Left renal pelvis (tissue), 4 donors: ENCODE data around the gene KCNK17. TPM values are rescaled to one million over a fixed set of nuclear protein-coding genes. Genes with fewer than 3 reads are reported as not detected.
"Not testable (repeated sequence)": the region's sequence is repeated elsewhere in the genome, so short reads cannot be mapped to it uniquely, and the experiment has no call there.

Experiments
- DNase-seq, 4 donors: peaks; one replicate each; pipeline ENCODE4 v3.0.0-alpha.2; 2013; ENCODE audit warnings: low read depth in 4 of 4, low spot score in 3 of 4
- polyA plus RNA-seq, 4 donors: library from polyadenylated mRNA; unstranded; fragments of 120-200 nt; gene quantifications; one replicate each; pipeline ENCODE4 v1.2.1, GENCODE V29; 2013; ENCODE audit not compliant: insufficient read length in 4 of 4

KCNK17 gene
- polyA plus RNA-seq, 4 donors: 0.08 to 0.29 (median 0.15) TPM

DNA sequence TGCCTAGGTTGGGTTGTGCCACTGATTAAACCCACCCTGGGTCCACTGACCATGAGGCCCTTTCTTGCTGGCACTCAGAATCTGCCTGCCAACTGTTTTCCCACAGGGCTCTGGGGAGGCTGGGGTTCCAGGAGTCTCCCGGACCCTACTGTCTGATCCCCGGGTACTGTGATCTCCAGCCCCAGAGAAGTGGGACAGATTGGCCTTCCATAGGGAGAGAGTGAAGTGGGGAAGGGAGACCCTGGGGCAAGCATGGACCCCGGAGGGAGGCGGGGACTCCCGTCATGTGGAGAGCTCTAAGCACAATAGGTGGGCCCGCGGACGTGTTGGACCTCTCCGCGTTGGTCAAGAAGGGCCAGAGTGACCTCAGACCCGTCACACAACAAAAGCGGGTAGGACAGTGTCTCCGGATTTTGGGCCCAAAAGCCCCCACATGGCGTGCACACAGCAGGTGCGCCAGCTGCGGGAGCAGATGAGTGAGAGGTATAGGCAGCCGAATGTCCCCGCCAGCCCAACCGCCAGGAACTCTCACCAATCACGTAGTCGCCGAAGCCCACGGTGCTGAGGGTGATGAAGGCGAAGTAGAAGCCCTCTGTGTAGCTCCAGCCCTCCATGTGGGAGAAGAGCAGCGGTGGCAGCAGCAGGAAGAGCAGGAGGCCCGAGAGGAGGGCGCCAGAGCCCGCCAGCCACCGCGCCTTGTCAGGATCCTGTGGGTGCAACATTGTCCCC, 10.6 kb downstream of the KCNK17 start:
- no peak for DNase-seq

GRCh38 chr6:39302669-39303424, 11.4 kb downstream of the KCNK17 start:
- peak in 2 of 4 donors; percentile 34 to 62 for DNase-seq

GRCh38 chr6:39302011-39302410, 12.2 kb downstream of the KCNK17 start:
- no peak for DNase-seq

GRCh38 chr6:39301606-39302005, 12.6 kb downstream of the KCNK17 start:
- DNase-seq: no peak

- DNase-seq: no peak
Observed at GRCh38 chr6:39300739-39301138, 13.5 kb downstream of the KCNK17 start.

DNA sequence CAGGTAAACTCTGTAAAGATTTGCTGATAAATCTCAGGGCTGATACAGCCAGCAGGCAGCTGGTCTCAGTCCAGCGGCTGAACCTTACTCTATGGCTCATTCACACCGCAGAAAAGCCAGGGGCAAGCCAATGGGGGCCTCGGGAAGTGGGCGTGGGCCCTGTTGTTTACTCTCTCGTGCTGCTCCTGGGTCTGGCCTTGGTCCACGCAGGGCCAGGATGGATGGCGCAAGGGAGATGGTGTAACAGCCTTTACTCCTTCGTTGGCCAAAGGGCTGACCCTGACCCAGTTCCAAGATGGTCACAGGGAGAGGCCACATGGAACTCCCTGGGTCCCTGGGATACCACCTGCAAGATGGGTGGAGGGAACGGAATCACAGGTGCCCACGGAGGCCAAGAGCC, 16.2 kb downstream of the KCNK17 start:
- DNase-seq: no peak

- DNase-seq: no peak
Observed at GRCh38 chr6:39296745-39297640, 17.2 kb downstream of the KCNK17 start.

GRCh38 chr6:39295611-39296011, 18.6 kb downstream of the KCNK17 start:
- no peak for DNase-seq

DNA sequence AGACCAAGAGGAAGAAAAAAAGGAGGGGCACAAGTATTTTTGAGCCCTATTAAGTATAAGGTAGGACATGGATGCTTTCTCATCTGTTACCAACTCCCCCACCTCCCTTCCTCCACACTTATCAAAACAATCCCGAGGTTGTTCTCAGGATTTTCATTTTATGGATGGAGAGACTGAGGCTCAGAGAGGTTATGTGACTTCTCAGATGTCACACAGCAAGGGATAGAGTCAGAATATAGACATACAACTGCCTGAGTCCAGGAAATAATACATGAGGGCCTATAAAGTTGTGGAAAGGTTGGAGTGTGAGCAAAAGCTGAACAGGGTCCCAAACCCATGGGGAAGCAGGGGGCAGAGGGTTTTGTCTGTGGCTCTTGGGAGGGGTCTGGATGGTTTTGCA, 19.3 kb downstream of the KCNK17 start:
- DNase-seq: no peak

DNA sequence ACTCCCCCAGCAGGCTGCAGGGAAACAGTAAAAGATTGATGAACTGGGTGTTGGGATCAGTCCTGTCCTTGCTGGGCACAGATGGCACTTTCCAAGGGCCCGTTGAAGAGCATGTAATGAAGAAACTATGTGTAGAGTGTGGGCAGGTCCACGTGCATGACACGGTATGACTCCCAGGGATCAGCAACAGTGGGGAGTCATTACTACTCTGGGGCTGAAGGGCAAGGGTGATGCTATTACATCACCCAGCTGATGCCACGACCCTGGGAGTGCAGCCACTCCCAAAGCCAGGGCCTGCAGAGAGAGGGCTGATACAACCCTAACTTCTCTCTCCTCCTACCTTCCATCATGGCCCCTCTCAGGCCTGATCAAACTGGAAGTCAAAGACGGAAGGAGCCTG, 20.1 kb downstream of the KCNK17 start:
- DNase-seq: no peak

GRCh38 chr6:39292637-39293036, 21.6 kb downstream of the KCNK17 start:
- no peak for DNase-seq

DNA sequence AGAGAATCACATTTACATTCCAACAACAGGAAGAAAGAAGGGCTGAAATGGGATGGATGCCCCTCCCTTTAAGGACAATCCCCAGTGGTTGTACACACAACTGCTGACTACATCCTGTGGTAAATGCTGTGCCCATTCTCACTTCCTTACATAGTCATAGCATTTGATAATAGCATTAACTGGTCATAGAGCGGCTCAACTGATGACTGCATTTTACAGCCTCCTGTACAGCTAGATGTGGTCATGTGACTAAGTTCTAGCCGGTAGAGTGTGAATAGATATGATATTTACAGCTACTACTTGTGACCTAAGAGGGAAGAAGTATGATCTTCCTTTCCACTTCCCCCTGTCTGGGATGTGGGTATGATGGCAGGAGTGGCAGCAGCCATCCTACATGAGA, 24.7 kb downstream of the KCNK17 start:
- no peak for DNase-seq

- DNase-seq: no peak
Observed at GRCh38 chr6:39287601-39288000, 26.6 kb downstream of the KCNK17 start.

DNA sequence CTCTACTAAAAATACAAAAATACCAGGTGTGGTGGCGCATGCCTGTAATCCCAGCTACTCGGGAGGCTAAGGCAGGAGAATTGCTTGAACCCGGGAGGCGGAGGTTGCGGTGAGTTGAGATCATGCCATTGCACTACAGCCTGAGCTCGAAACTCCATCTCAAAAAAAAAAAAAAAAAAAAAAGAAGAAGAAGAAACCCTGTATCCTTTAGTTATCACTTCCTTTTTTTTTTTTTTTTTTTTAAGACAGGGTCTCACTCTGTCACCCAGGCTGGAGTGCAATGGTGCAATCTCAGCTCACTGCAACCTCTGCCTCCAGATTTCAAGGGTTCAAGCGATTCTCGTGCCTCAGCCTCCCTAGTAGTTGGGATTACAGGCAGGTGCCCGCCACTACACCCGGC, 27.6 kb downstream of the KCNK17 start:
- DNase-seq: not testable (repeated sequence)

DNA sequence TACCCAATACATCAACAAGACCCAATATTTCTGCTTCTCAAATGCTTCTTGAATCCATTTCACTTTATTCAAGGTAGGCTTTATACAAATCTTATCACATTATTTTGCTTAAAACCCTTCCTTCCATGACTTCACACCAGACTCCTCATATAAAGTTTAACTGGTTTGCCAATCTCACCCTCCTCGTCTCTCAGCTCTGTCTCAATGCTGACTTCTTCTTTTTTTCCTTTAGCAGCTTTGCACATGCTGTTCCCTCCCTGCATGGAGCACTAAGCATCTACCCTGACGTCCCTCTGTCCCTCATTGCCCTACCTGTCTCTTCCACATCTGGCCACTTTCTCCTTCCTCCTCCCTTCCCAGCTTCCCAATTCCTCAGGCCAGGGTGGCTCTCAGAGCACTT, 31.4 kb downstream of the KCNK17 start:
- no peak for DNase-seq

GRCh38 chr6:39281312-39281980, 32.8 kb downstream of the KCNK17 start:
- DNase-seq: no peak

- DNase-seq: no peak
Observed at GRCh38 chr6:39280247-39280731, 33.9 kb downstream of the KCNK17 start.

DNA sequence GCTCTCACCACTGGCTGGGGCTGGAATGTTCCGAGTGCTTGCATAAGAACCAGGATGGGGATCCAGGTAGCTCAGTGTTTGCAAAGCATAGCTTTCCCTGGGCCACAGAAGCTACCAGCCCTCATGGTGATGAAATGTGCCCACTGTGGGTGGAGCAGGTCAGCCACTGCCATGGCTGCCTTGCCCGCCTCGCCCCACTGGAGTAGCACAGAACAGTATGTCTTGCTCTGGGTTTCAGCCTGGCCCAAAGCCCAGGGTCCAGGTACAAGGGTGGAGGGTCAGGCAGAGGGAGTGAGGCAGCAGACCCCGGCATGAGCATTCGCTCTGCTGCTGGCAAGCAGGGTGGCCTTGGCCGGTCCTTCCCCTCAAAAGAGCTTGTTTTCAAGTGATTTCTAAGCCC, 34.7 kb downstream of the KCNK17 start:
- DNase-seq: no peak

DNA sequence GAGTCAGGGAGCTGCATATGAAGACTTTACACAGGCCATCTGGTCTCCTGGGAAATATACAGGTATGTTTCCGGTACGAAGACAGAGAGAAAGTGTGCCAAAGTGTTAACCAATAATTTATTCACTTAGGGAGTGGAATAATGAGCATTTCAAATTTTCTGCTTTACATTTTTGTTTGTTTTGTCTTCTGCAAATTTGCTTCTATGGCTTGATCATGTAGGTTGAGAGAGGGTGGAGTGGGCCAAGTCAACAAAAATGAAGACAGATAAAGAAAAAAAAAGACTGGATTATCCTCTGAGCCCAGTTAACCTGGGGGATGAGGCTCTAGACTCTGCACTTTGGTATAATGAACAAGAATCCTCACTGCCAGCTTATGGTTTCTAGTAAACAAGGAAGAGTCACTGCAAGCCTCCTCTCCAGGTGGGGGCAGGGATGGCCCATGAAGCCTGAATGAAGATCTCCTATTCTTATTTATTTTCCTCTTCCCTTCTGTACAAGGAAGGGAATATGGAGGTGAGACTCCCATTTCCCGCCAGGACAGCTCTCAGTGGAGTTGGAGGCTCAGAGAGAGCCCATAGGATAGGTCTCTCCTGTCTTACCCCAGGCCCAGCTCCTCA, 37.7 kb downstream of the KCNK17 start:
- DNase-seq: no peak

DNA sequence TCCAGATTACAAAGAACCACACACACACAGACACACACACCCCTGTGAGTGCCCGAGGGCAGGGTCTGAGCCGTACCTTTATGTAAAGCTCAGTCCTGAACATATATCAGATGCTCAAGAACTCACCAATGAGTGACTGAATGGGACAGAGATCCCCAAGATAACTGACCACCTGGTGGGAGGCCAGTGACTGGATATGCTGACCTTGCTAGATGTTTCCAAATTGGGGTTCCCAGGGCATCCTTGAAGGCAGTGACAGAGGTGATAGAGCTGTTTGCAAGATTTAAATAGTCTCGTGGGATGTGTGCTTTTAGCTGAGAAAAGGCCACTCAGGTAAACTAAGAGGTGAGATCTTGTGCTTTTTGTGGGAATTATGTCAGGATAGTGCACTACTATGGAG, 39.3 kb downstream of the KCNK17 start:
- DNase-seq: no peak
